A549 (cell line): ENCODE data around the gene NCCRP1. TPM values are rescaled to one million over a fixed set of nuclear protein-coding genes. Genes with fewer than 3 reads are reported as not detected.
A peak's percentile ranks its signal among the peaks of the same experiment; 100 is the strongest.

ENCODE experiments used
- ATAC-seq, 2 experiments: fragments of 200-7000 bp in 1 of 2; fragments of >200 bp in 1 of 2; cut with Nextera tagmentation in 1 of 2; cut with Tn5 transposase in 1 of 2; 3 replicates each; pipeline versions ENCODE4 v1.8.0 to v1.9.1; 2018 to 2020; ENCODE audit warnings: mild to moderate bottlenecking in 1 of 2, moderate library complexity in 1 of 2
- CTCF ChIA-PET: fragments of 300-600 bp; sonication (Branson Sonifier 250); formaldehyde crosslinking; extraction: SDS; loops from one replicate; lab custom pipeline; 2021; ENCODE audit warnings: antibody characterized with exemption, inconsistent platforms; lab: Yijun Ruan, JAX
- POLR2A ChIA-PET: fragments of 350-600 bp; formaldehyde crosslinking; extraction: SDS; loops from one replicate; lab custom pipeline; 2021; ENCODE audit warnings: antibody characterized with exemption, inconsistent platforms; lab: Yijun Ruan, JAX
- DNase-seq, 2 experiments: peaks; one replicate each; pipeline versions ENCODE4 v3.0.0 to v3.0.0-alpha.2; 2011 to 2016; ENCODE audit warnings: low read depth in 1 of 2, low spot score in 1 of 2
- FAIRE-seq: peaks from 2 replicates; lab custom pipeline; 2011; peaks lifted over from hg19 to GRCh38; lab: Jason Lieb, UNC
- H3K27ac ChIP-seq, 2 experiments: fragments of >200 bp; sonication (Bioruptor Twin); formaldehyde crosslinking; 3 replicates each; pipeline ENCODE4 v1.5.1; 2016 to 2017
- H3K4me1 ChIP-seq: fragments of >200 bp; sonication (Bioruptor Twin); formaldehyde crosslinking; 3 replicates; pipeline ENCODE4 v1.6.1; 2016
- H3K4me2 ChIP-seq: fragments of >200 bp; sonication (Bioruptor Twin); formaldehyde crosslinking; 3 replicates; pipeline ENCODE4 v1.6.1; 2016
- H3K4me3 ChIP-seq: fragments of >200 bp; sonication (Bioruptor Twin); formaldehyde crosslinking; 3 replicates; pipeline ENCODE4 v1.5.1; 2016
- H3K9me3 ChIP-seq: fragments of >200 bp; sonication (Bioruptor Twin); formaldehyde crosslinking; 3 replicates; pipeline ENCODE4 v1.6.1; 2016
- ATOH8 ChIP-seq: fragments of 250-450 bp; sonication (Bioruptor Pico); IDR thresholded peaks from 2 replicates; pipeline ENCODE4 v1.5.0; 2020; ENCODE audit warnings: low read depth, mild to moderate bottlenecking, moderate library complexity
- BHLHE40 ChIP-seq: IDR thresholded peaks from 2 replicates; pipeline ENCODE4 v1.6.1; 2012; ENCODE audit warnings: low read depth, low read length, inconsistent platforms
- CBX2 ChIP-seq: fragments of 200-600 bp; sonication (generic); IDR thresholded peaks from 2 replicates; pipeline ENCODE4 v1.6.1; 2016; ENCODE audit warnings: low read depth, mild to moderate bottlenecking, borderline replicate concordance
- CBX8 ChIP-seq: fragments of 200-600 bp; sonication (generic); IDR thresholded peaks from 2 replicates; pipeline ENCODE4 v1.6.1; 2016
- CHD4 ChIP-seq: fragments of 200-600 bp; sonication (generic); IDR thresholded peaks from 2 replicates; pipeline ENCODE4 v1.6.1; 2016; ENCODE audit warnings: antibody characterized with exemption, mild to moderate bottlenecking, borderline replicate concordance
- CTCF ChIP-seq: fragments of >200 bp; sonication (Bioruptor Twin); formaldehyde crosslinking; IDR thresholded peaks from 3 replicates; pipeline ENCODE4 v1.5.1; 2016
- ELK1 ChIP-seq: fragments of 150-350 bp; IDR thresholded peaks from 2 replicates; pipeline ENCODE4 v1.6.1; 2014; ENCODE audit warnings: low read depth, mild to moderate bottlenecking, low read length
- HEYL ChIP-seq: fragments of 250-450 bp; sonication (Bioruptor Pico); IDR thresholded peaks from 2 replicates; pipeline ENCODE4 v1.8.0; 2021; ENCODE audit warnings: mild to moderate bottlenecking, moderate library complexity
- HOXA7 ChIP-seq: fragments of 250-450 bp; sonication (Bioruptor Pico); IDR thresholded peaks from 2 replicates; pipeline ENCODE4 v1.5.0; 2020; ENCODE audit warnings: mild to moderate bottlenecking, moderate library complexity
- JUNB ChIP-seq: fragments of >200 bp; sonication (Bioruptor Twin); formaldehyde crosslinking; IDR thresholded peaks from 2 replicates; pipeline ENCODE4 v1.6.1; 2016
- KDM1A ChIP-seq: fragments of 200-600 bp; sonication (generic); IDR thresholded peaks from 2 replicates; pipeline ENCODE4 v1.6.1; 2016; ENCODE audit warnings: low read depth, mild to moderate bottlenecking
- MAFK ChIP-seq: fragments of 450-650 bp; IDR thresholded peaks from 2 replicates; pipeline ENCODE4 v1.6.1; 2014; ENCODE audit not compliant: partially characterized antibody
- MAZ ChIP-seq: fragments of 150-350 bp; IDR thresholded peaks from 2 replicates; pipeline ENCODE4 v1.6.1; 2014; ENCODE audit warnings: antibody characterized with exemption, low read depth, low read length, borderline replicate concordance
- MYC ChIP-seq: IDR thresholded peaks from 2 replicates; pipeline ENCODE4 v1.6.1; 2012; ENCODE audit warnings: mild to moderate bottlenecking, inconsistent platforms, low read length, improper control_type of control experiment, borderline replicate concordance
- NFE2L2 ChIP-seq: fragments of 150-350 bp; conservative IDR thresholded peaks from 2 replicates; pipeline ENCODE4 v1.6.1; 2014; ENCODE audit warnings: low read length
- NR3C1 ChIP-seq: fragments of >200 bp; sonication (Bioruptor Twin); formaldehyde crosslinking; IDR thresholded peaks from 3 replicates; pipeline ENCODE4 v1.6.1; 2017
- POLR2AphosphoS2 ChIP-seq: conservative IDR thresholded peaks from 2 replicates; pipeline ENCODE4 v1.6.1; 2012; ENCODE audit warnings: low read length, improper control_type of control experiment, inconsistent platforms
- RARB ChIP-seq: fragments of 250-450 bp; sonication (Bioruptor Pico); IDR thresholded peaks from 2 replicates; pipeline ENCODE4 v1.8.0; 2021; ENCODE audit warnings: mild to moderate bottlenecking, moderate library complexity
- RCOR1 ChIP-seq: fragments of 150-350 bp; IDR thresholded peaks from 2 replicates; pipeline ENCODE4 v1.6.1; 2014; ENCODE audit warnings: antibody characterized with exemption, low read length, low read depth
- RNF2 ChIP-seq: fragments of 200-600 bp; sonication (generic); IDR thresholded peaks from 2 replicates; pipeline ENCODE4 v1.6.1; 2016; ENCODE audit warnings: low read depth, mild to moderate bottlenecking, antibody characterized with exemption, moderate library complexity, borderline replicate concordance
- TFCP2L1 ChIP-seq: fragments of 250-450 bp; sonication (Bioruptor Pico); IDR thresholded peaks from 2 replicates; pipeline ENCODE4 v1.5.0; 2021; ENCODE audit warnings: mild to moderate bottlenecking
- TP53 ChIP-seq: fragments of 250-450 bp; sonication (Bioruptor Pico); IDR thresholded peaks from 2 replicates; pipeline ENCODE4 v1.5.0; 2021; ENCODE audit warnings: mild to moderate bottlenecking, moderate library complexity
- USF2 ChIP-seq: fragments of 450-650 bp; IDR thresholded peaks from 2 replicates; pipeline ENCODE4 v1.6.1; 2014; ENCODE audit warnings: antibody characterized with exemption
- ZFP36 ChIP-seq: fragments of 450-650 bp; IDR thresholded peaks from 2 replicates; pipeline ENCODE4 v1.6.1; 2014; ENCODE audit warnings: borderline replicate concordance; ENCODE audit not compliant: partially characterized antibody
- WGBS: methylation state at CpG from one replicate; pipeline ENCODE4 v1.1.6; 2017; ENCODE audit errors: missing lambda C conversion rate; 5-methylcytosine and 5-hydroxymethylcytosine counted together
- polyA plus RNA-seq, 4 experiments: library from polyadenylated mRNA; depleted of rRNA in 3 of 4; stranded (reverse); fragments of >200 nt; fragmentation: RNase III in 1 of 4; extraction: RNeasy Plus Mini Kit Qiagen cat#74134 plus additional on column Dnase treatment in 1 of 4; gene quantifications; 2 replicates in 3 of 4; 3 replicates in 1 of 4; pipeline ENCODE4 v1.2.3, GENCODE V29; 2011 to 2017

Gene NCCRP1
- polyA plus RNA-seq, 2 of the 4 experiments (the other 2 are of a cell fraction) = 0.90 to 0.99 TPM

GRCh38 chr19:39193803-39194202 is 3.0 kb upstream of the NCCRP1 start (continued):
- TF ChIP-seq MAZ (no peak), RNF2 (no peak), CBX8 (no peak), RARB (CRISPR knock-in tag) (peak; percentile 63; the same call in 1 of the 2 replicates), CBX2 (no peak), TP53 (CRISPR knock-in tag) (no peak), HOXA7 (CRISPR knock-in tag) (no peak), MYC (0 out of 2 replicates have a peak, but pooled peaks have one; percentile 39), JUNB (no peak), CTCF (no peak)

- Histone ChIP-seq H3K9me3 (no peaks in the 10 kb centered on the region), H3K4me3 (no peak overlapping the region), H3K4me2 (no peak overlapping the region), H3K27ac (no peak overlapping the region), H3K4me1 (peaks cover 52% of the 10 kb centered on the region)
- POLR2A ChIA-PET = no interaction called here
- CTCF ChIA-PET = interaction anchor here (0.9 to 6.3 kb wide), 16 partner anchors 8 to 233 kb away, joined by 3 to 39 read pairs (median 6); partner anchors contain the start of gene SYCN
- FAIRE-seq = peak; percentile 82
- WGBS = 60% methylated on average over 9 of the region's 9 CpGs
- peak in 1 of 2 experiments; percentile 61 for DNase-seq
- TF ChIP-seq USF2 (no peak), RCOR1 (no peak), MAFK (peak; percentile 46), ELK1 (no peak), NFE2L2 (0 out of 2 replicates have a peak, but pooled peaks have one; percentile 45), TFCP2L1 (CRISPR knock-in tag) (no peak), ZFP36 (peak; percentile 94), POLR2AphosphoS2 (no peak), ATOH8 (CRISPR knock-in tag) (no peak), KDM1A (peak; percentile 80), CHD4 (peak; percentile 74; the same call in 1 of the 2 replicates), RARB (CRISPR knock-in tag) (no peak), CTCF (no peak), BHLHE40 (no peak), HEYL (no peak), NR3C1 (no peak)
- ATAC-seq = peak; percentile 7 to 15; a peak in 4 of 6 replicates
These were observed 1.8 kb upstream of the NCCRP1 start for GRCh38 chr19:39194832-39195542.
